ENCODE results near the gene RABGAP1.

The RABGAP1 gene

GRCh38 chr9:123064716-123065115, 123.9 kb downstream of the RABGAP1 start:
- H3K4me3 ChIP-seq = no peak overlapping the region
- no peaks in the 10 kb centered on the region for H3K4me1 ChIP-seq
- H3K9me3 ChIP-seq (replicated peaks in 1 of 11) = no peaks in the 10 kb centered on the region
- no peak overlapping the region for H3K4me2 ChIP-seq
- H3K27ac ChIP-seq = no peak overlapping the region
- no peak for TF ChIP-seq Cebpa-rat (IDR thresholded peaks at IDR 0.05)
- H3K9ac ChIP-seq = no peak overlapping the region
- no peaks in the 10 kb centered on the region for H3K27me3 ChIP-seq
- H3K36me3 ChIP-seq = peaks cover 39 to 85% (median 59%) of the 10 kb centered on the region in 11 experiments
- 0 out of 22 replicates have a peak, but pooled peaks cover 0 to 4% (median 0%) of the 10 kb centered on the region in 11 experiments for H4K20me1 ChIP-seq

GRCh38 chr9:123065196-123065595, 124.4 kb downstream of the RABGAP1 start:
- no peak for TF ChIP-seq Cebpa-rat (IDR thresholded peaks at IDR 0.05)
- Histone ChIP-seq H3K4me1 (no peaks in the 10 kb centered on the region), H3K4me2 (no peak overlapping the region), H3K36me3 (peaks cover 44 to 90% (median 64%) of the 10 kb centered on the region in 11 experiments), H4K20me1 (0 out of 22 replicates have a peak, but pooled peaks cover 0 to 4% (median 0%) of the 10 kb centered on the region in 11 experiments), H3K27me3 (no peaks in the 10 kb centered on the region), H3K9ac (no peak overlapping the region), H3K4me3 (no peak overlapping the region), H3K27ac (no peak overlapping the region), H3K9me3 (replicated peaks in 1 of 11) (no peaks in the 10 kb centered on the region)

- Histone ChIP-seq H3K36me3 (peaks cover 57 to 95% (median 75%) of the 10 kb centered on the region in 11 experiments), H3K27ac (no peak overlapping the region), H3K9me3 (replicated peaks in 1 of 11) (no peaks in the 10 kb centered on the region), H3K9ac (no peak overlapping the region), H3K4me3 (no peak overlapping the region), H3K4me2 (no peak overlapping the region), H3K4me1 (no peaks in the 10 kb centered on the region), H4K20me1 (0 out of 22 replicates have a peak, but pooled peaks cover 0 to 4% (median 0%) of the 10 kb centered on the region in 11 experiments), H3K27me3 (no peaks in the 10 kb centered on the region)
- TF ChIP-seq Cebpa-rat (IDR thresholded peaks at IDR 0.05) = no peak
Observed at GRCh38 chr9:123067136-123067535, 126.3 kb downstream of the RABGAP1 start.

GRCh38 chr9:123069010-123069481, 128.2 kb downstream of the RABGAP1 start:
- no peak for TF ChIP-seq Cebpa-rat (IDR thresholded peaks at IDR 0.05)
- Histone ChIP-seq H3K4me1 (no peaks in the 10 kb centered on the region), H3K4me2 (no peak overlapping the region), H4K20me1 (0 out of 22 replicates have a peak, but pooled peaks cover 0 to under 1% (median 0%) of the 10 kb centered on the region in 11 experiments), H3K9ac (no peak overlapping the region), H3K27ac (no peak overlapping the region), H3K27me3 (no peaks in the 10 kb centered on the region), H3K36me3 (peaks cover 74 to 100% (median 90%) of the 10 kb centered on the region in 11 experiments), H3K4me3 (no peak overlapping the region), H3K9me3 (replicated peaks in 1 of 11) (no peaks in the 10 kb centered on the region)

- Histone ChIP-seq H3K27me3 (no peaks in the 10 kb centered on the region), H3K9me3 (replicated peaks in 1 of 11) (no peaks in the 10 kb centered on the region), H3K4me1 (no peaks in the 10 kb centered on the region), H3K9ac (no peak overlapping the region), H3K36me3 (peaks cover 73 to 97% (median 90%) of the 10 kb centered on the region in 11 experiments), H3K27ac (no peak overlapping the region), H4K20me1 (no peaks in the 10 kb centered on the region), H3K4me3 (no peak overlapping the region), H3K4me2 (no peak overlapping the region)
- no peak for TF ChIP-seq Cebpa-rat (IDR thresholded peaks at IDR 0.05)
Observed at GRCh38 chr9:123070198-123070597, 129.4 kb downstream of the RABGAP1 start.

GRCh38 chr9:123072407-123072995, 131.7 kb downstream of the RABGAP1 start:
- no peaks in the 10 kb centered on the region for H3K9me3 ChIP-seq (replicated peaks in 1 of 11)
- no peaks in the 10 kb centered on the region for H3K4me1 ChIP-seq
- TF ChIP-seq Cebpa-rat (IDR thresholded peaks at IDR 0.05) = no peak
- H3K4me2 ChIP-seq = no peak overlapping the region
- no peak overlapping the region for H3K27ac ChIP-seq
- H3K27me3 ChIP-seq = no peaks in the 10 kb centered on the region
- no peaks in the 10 kb centered on the region; a peak in 2 of 22 replicates for H4K20me1 ChIP-seq
- no peak overlapping the region for H3K9ac ChIP-seq
- H3K36me3 ChIP-seq = peaks cover 64 to 96% (median 81%) of the 10 kb centered on the region in 11 experiments
- no peak overlapping the region for H3K4me3 ChIP-seq

GRCh38 chr9:123073441-123073840, 132.6 kb downstream of the RABGAP1 start:
- Histone ChIP-seq H3K36me3 (peaks cover 58 to 96% (median 80%) of the 10 kb centered on the region in 11 experiments), H3K4me1 (no peaks in the 10 kb centered on the region), H3K9me3 (replicated peaks in 1 of 11) (no peaks in the 10 kb centered on the region), H4K20me1 (no peaks in the 10 kb centered on the region; a peak in 2 of 22 replicates), H3K9ac (no peak overlapping the region), H3K27ac (no peak overlapping the region), H3K27me3 (no peaks in the 10 kb centered on the region), H3K4me2 (no peak overlapping the region), H3K4me3 (no peak overlapping the region)
- no peak for TF ChIP-seq Cebpa-rat (IDR thresholded peaks at IDR 0.05)

- Histone ChIP-seq H3K9ac (no peak overlapping the region), H4K20me1 (no peaks in the 10 kb centered on the region; a peak in 2 of 22 replicates), H3K4me1 (no peaks in the 10 kb centered on the region), H3K27ac (no peak overlapping the region), H3K36me3 (peaks cover 62 to 96% (median 82%) of the 10 kb centered on the region in 11 experiments), H3K9me3 (replicated peaks in 1 of 11) (no peaks in the 10 kb centered on the region), H3K27me3 (no peaks in the 10 kb centered on the region), H3K4me3 (no peak overlapping the region), H3K4me2 (no peak overlapping the region)
- no peak for TF ChIP-seq Cebpa-rat (IDR thresholded peaks at IDR 0.05)
Observed at GRCh38 chr9:123073991-123074422, 133.2 kb downstream of the RABGAP1 start.

- Histone ChIP-seq H3K27me3 (no peaks in the 10 kb centered on the region), H4K20me1 (no peaks in the 10 kb centered on the region; a peak in 2 of 22 replicates), H3K9ac (no peak overlapping the region), H3K4me1 (no peaks in the 10 kb centered on the region), H3K4me2 (no peak overlapping the region), H3K9me3 (replicated peaks in 1 of 11) (no peaks in the 10 kb centered on the region), H3K36me3 (peaks cover 62 to 96% (median 81%) of the 10 kb centered on the region in 11 experiments), H3K27ac (no peak overlapping the region), H3K4me3 (no peak overlapping the region)
- no peak for TF ChIP-seq Cebpa-rat (IDR thresholded peaks at IDR 0.05)
Observed at GRCh38 chr9:123074628-123075027, 133.8 kb downstream of the RABGAP1 start.

- Histone ChIP-seq H3K27ac (no peak overlapping the region), H3K4me2 (no peak overlapping the region), H3K9ac (no peak overlapping the region), H4K20me1 (no peaks in the 10 kb centered on the region; a peak in 2 of 22 replicates), H3K9me3 (replicated peaks in 1 of 11) (no peaks in the 10 kb centered on the region), H3K4me1 (peaks cover 0 to 25% (median 19%) of the 10 kb centered on the region in 10 experiments; a peak in 14 of 20 replicates), H3K4me3 (no peak overlapping the region), H3K36me3 (peaks cover 53 to 97% (median 69%) of the 10 kb centered on the region in 11 experiments), H3K27me3 (no peaks in the 10 kb centered on the region)
- TF ChIP-seq Cebpa-rat (IDR thresholded peaks at IDR 0.05) = no peak
Observed at GRCh38 chr9:123080444-123080843, 139.6 kb downstream of the RABGAP1 start.
